NCI-H345 treated with DMSO at 0.1 percent for 48 hours (cell line): ENCODE results near the gene RNGTT.
"Not testable (repeated sequence)": the region's sequence is repeated elsewhere in the genome, so short reads cannot be mapped to it uniquely, and the experiment has no call there.

ENCODE experiments used
- DNase-seq: peaks from one replicate; lab custom pipeline; 2025; ENCODE audit not compliant: unreplicated experiment; lab: John Stamatoyannopoulos, UW

RNGTT gene

DNA sequence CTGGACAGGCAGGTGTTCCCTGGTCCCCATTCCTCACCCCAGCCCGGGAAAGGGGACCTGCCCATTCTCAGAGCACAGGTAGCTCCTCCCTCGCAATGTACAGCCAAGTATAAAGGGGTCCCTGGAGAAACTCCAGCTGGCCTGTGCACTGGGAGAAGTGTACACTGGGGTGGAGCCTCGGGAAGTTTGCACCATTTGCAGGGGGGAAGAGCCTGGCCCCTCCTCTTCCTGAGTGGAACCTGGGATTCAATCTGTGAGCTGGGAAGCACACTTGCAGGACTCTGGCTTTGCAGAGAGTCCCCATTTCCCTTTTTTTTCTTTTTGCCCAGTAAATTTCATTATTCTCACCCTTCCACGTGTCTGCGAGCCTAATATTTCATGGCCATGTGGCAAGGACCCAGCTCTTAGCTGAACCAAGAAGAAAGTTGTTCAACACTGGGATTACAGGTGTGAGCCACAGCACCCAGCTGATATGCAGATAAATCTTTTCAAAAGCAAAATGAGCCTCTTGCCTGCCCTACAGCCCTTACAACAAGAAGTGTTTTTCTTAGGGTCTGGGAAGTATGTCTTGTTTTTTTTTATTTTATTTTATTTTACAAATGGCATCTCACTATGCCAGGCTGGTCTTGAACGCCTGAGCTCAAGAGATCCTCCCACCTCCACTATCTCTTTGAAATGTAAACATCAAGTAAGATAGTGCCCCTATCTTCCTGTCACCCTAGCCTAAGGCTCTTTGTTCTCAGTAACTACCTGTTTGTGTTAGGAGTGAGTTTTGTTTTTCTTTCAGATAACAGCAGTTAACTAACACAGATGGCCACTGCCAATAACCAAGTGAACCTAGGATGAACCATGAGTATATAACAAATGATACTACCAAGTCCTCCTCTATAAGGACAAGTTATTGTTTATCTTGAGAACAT is 9.3 kb upstream of the RNGTT start:
- no peak for DNase-seq

DNA sequence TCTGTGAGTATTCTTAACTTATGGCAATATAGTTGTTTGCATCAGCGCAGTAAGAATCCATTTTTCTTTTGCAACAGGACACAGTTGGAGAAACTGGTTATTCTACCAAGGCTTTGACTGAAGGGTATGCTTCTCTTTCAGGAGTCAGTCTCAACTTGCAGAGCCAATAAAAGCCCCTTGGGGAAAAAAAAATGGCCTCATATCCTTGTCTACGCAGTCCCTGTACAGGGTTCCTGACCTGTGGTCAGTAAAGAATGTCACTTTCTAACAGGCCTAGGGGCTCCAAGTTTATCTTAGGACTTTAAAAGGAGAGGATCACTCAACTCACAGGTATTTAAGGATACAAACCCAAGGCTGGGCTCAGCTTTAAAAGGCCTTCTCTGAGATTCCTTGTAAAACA is 6.9 kb upstream of the RNGTT start:
- no peak for DNase-seq

- not testable (repeated sequence) for DNase-seq
Measured at GRCh38 chr6:88969255-88969654, 5.8 kb upstream of the RNGTT start.

- no peak for DNase-seq
Measured at GRCh38 chr6:88967891-88968290, 4.5 kb upstream of the RNGTT start.

DNA sequence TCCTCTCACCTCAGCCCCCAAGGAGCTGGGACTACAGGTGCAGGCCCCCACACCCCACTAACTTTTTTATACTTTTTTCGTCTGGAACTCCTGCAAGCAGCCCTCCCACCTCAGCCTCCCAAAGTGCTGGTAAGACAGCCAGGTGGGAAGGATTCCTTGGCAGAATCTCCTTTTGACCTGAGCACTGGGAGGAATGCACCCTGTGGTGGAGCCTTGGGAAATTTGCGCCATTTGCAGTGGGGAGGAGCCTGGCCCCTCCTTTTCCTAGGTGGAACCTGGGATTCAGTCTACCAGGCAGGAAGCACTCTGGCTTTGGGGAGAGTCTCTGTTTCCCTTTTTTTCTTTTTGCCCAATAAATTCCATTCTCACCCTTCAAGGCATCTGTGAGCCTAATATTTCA is 2.3 kb upstream of the RNGTT start:
- DNase-seq: no peak

DNA sequence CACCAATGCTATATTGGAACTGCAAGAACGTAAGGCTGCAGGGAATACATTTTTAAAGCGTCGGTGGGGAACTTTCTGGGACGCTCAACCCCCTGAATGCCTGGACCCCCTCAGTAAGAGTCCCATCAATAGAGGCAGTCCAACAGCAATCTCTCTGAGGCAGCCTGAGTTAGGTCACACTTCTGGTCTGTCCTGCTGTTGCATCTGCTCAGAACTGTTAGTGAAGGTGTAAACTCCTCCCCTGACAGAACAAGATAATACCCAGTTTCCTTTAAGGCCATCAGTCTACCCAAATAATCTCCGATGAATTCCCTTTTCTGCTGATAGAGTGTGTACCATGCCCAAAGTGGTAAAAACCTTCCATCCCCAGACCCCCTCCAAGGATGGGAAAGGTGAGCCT is 1.1 kb upstream of the RNGTT start:
- DNase-seq: no peak

GRCh38 chr6:88958842-88959241 is 4.6 kb downstream of the RNGTT start:
- DNase-seq: no peak

DNA sequence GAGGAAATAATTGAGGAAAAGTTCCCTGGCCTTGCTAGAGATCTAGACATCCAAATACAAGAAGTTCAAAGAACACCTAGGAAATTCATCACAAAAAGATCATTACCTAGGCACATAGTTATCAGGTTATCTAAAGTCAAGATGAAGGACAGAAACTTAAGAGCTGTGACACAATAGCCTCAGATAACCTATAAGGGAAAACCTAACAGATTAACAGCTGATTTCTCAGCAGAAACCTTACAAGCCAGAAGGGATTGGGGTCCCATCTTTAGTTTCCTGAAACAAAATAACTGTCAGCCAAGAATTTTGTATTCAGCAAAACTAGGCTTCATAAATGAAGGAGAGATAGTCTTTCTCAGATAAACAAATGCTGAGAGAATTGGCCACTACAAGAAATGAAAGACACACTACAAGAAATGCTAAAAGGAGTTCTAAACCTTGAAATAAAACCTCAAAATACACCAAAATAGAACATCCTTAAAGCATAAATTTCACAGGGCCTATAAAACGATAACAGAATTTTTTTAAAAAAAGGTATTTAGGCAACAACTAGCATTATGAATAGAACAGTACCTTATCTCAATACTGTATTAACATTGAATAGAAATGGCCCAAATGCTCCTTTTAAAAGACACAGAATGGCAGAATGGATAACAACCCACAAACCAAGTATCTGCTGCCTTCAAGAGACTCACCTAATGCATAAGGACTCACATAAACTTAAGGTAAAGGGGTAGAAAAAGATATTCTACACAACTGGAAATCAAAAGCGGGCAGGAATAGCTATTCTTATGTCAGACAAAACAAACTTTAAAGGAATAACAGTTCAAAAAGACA is 9.7 kb downstream of the RNGTT start:
- no peak for DNase-seq

DNA sequence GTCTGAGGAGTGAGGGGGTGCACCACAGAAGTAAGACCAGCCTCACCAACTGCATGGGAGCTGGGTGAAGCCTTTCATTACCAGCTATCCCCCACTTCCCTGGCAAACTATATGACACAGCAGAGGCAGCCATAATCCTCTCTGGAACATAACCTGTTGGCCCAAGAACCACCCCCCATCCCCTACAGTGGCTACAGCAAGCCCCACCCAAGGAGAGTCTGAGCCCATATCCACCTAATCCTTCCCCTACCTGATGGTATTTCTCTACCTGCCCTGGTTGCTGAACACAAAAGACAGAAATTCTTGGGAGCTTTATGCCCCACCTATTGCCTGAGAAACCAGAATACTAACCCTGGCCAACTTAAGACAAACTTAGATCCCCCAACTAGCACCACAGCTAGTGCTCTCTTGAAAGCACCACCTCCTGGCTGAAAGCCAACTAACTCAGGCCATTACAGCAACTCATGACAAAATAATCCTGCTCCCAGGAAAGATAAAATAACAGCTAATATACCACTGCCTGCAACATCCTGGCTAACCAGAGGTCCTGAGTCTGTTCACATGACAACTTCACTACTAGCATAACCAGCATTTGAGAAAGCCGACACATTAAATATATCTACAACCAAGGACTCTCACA is 11.2 kb downstream of the RNGTT start:
- DNase-seq: no peak

DNA sequence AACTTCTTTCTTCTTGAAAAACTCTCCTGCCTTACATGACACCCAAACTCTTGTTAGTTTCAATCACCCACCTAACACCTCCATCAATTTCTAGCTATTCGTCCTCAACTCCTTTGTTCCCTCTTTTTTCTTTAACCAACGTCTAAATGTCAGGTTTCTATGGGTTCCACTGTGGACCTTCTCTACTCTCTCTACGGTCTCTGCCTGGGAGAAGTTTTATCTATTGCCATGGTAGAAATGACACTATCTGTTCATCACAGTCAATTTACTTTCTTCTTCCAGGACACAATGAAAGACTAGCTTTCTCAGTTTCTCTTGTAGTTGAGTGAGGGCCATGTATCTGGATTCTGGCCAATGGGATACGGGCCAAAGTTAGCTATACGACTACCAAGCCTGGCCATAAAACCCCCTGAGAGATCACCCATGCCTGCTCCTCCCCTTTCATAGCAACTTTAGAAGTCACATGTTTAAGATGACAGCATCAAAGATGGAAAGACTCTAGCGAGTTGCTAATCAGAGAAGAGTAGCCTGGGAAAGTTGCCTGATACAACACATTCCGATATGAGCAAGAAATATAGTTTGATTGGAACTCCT is 17.9 kb downstream of the RNGTT start:
- no peak for DNase-seq

GRCh38 chr6:88933521-88933920 is 29.9 kb downstream of the RNGTT start:
- DNase-seq: no peak

DNA sequence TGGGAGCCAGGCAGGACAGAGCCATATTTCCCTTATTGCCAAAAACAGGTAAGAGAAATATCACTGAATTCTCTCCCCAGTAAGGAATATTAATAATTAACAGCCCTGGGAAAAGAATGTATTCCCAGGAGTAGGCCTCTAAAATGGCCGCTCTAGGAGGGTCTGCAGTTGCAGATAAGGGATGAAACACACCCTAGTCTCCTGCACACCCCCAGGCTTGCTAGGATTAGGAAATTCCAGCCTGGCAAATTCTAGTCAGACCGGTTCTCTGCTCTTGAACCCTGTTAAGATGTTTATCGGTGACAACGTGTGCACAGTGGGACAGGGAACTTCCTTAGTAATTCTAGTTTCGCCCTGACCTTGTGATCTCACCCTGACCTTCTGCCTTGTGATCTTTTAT is 31.4 kb downstream of the RNGTT start:
- not testable (repeated sequence) for DNase-seq

GRCh38 chr6:88922775-88923548 is 40.5 kb downstream of the RNGTT start:
- DNase-seq: no peak

GRCh38 chr6:88921734-88922133 is 41.7 kb downstream of the RNGTT start:
- no peak for DNase-seq

DNA sequence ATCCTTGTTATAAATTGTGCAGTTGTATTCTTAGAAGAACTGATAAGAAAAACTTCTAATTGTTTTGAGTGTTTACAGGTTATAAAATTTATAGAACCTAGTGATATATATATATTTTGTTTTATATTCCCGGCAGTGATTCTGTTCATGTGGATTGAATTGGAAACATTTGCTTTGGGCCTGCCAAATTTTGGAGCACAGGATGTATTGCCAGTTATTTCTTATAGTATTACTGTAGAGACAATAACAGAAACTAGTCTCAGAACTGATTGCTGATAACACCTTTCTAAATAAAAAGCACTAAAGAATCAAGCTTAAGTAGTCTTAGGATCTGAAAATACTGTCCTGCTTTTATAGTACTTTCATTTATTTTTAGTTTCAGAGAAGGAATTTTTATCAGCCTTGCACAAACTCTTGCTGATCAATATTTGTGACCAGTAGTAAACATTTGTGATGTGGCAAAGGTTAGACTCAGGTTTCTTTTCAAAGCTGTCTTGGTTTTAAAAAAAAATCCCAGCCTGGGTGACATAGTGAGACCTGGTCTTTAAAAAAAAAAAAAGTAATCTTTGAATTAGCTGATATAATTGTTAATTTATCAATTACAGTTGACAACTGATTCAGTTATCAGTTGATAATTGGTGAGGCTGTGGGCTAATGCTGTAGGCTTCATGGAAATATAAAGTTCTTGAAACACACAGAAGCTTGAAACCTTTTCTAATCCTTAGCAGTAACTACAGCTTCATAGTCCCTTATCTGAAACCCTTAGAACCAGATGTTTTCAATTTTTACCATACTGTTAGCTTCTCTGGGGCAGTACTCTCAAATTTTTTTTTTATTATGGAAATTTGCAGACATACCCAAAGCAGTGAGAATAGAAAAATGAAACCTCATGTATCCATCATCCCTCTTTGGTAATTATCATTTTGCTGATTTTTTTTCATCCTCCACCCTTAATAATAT is 42.4 kb downstream of the RNGTT start:
- DNase-seq: no peak

GRCh38 chr6:88920088-88920487 is 43.3 kb downstream of the RNGTT start:
- DNase-seq: no peak

DNA sequence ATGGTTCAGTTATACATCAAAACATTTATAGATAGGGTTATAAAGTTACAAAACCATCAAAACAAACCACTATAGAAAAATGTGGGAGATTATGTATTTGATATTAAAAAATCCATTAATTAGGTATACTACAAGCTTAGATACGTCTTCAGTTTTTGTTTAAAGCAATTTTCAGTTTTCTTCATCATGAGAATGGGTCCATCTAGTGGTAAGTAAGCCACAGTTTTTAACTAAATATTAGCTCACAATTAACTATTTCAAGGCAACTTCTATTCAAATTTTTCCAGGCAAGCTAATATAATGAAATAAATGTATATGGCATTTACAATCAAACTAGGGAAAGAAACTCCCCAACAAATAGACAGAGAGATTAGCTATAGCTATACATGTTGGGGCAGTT is 44.4 kb downstream of the RNGTT start:
- no peak for DNase-seq

- DNase-seq: no peak
Measured at GRCh38 chr6:88916615-88917208, 46.7 kb downstream of the RNGTT start.
